GM18909 (cell line): ENCODE measurements around the gene TGFBRAP1.
A peak's percentile ranks its signal among the peaks of the same experiment; 100 is the strongest.

Experiments used
- ATAC-seq: cut with Tn5 transposase; IDR thresholded peaks from one replicate; pipeline ENCODE4 v1.9.1; 2021; ENCODE audit warnings: mild to moderate bottlenecking; ENCODE audit not compliant: unreplicated experiment, poor library complexity

TGFBRAP1 gene, protein sequence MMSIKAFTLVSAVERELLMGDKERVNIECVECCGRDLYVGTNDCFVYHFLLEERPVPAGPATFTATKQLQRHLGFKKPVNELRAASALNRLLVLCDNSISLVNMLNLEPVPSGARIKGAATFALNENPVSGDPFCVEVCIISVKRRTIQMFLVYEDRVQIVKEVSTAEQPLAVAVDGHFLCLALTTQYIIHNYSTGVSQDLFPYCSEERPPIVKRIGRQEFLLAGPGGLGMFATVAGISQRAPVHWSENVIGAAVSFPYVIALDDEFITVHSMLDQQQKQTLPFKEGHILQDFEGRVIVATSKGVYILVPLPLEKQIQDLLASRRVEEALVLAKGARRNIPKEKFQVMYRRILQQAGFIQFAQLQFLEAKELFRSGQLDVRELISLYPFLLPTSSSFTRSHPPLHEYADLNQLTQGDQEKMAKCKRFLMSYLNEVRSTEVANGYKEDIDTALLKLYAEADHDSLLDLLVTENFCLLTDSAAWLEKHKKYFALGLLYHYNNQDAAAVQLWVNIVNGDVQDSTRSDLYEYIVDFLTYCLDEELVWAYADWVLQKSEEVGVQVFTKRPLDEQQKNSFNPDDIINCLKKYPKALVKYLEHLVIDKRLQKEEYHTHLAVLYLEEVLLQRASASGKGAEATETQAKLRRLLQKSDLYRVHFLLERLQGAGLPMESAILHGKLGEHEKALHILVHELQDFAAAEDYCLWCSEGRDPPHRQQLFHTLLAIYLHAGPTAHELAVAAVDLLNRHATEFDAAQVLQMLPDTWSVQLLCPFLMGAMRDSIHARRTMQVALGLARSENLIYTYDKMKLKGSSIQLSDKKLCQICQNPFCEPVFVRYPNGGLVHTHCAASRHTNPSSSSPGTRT

DNA sequence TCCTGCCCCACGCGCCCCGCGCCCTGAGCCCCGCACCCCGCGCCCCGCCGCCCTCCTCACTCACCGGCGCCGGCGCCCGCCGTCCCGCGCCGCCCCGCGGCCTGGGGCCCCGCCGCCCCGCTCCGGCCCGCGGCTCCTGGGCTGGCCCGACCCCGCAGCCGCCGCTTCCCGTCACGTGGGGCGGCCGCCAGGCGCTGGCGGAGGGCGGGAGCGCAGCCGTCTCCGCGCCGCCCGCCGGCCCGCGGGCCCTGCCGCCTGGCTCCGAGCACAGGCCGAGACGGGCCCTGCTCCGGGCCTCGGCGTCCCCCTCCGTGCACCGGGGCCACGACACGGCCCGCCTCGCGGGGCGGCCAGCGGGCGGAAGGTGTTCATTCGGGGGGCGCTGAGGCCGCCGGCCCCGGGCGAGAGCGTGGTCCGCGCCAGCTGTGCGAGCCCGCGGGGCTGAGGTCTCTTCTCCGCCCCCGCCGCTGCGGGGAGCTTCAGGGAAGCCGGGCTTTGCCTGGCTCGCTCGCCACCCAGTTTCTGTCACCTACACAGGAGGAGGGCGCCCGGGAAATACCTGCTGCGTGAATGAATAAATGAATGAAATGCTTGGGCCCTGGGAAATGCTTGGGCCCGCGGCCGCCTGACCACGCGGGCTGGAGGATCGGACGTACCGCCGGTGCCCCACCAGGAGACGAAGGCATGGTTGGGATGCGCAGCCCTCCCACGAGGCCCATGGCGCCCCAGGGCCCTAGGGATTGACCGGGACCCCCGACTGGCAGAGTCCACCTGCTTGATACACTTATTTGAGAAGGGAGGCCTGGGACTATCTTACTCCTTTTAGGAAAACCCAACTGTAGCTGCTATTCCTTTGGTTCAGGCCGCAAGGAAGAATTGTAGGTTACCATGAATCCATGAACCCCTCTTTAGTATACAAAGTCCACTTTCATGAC, at the start of gene TGFBRAP1:
TGFBRAP1 (minus strand) TSS at position 175 of the 935 bp plus-strand sequence. CDS start 21,434 bp downstream, outside the sequence.
- ATAC-seq: peak; percentile 82

DNA sequence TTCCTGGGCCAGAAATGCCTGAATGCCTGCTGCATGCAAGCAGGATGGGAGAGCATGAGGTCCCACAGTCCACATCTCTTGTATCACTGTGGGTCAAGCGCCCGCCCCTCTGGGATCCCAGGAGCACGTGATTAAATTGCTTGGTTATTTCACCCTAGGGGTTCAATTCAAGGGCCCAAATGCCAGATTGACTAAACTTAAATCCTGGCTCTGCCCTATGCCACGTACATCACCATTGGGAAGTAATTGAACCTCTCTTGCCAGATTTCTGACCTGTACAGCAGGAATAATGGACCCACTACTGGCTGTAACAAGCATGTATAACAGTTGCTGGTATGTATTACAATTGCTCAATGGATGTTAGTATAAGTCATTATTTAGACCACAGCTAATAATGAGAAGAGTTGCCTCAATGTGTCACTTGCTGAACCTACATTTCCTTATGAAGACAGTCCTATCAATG, 49.4 kb upstream of the TGFBRAP1 start:
- ATAC-seq: no peak

DNA sequence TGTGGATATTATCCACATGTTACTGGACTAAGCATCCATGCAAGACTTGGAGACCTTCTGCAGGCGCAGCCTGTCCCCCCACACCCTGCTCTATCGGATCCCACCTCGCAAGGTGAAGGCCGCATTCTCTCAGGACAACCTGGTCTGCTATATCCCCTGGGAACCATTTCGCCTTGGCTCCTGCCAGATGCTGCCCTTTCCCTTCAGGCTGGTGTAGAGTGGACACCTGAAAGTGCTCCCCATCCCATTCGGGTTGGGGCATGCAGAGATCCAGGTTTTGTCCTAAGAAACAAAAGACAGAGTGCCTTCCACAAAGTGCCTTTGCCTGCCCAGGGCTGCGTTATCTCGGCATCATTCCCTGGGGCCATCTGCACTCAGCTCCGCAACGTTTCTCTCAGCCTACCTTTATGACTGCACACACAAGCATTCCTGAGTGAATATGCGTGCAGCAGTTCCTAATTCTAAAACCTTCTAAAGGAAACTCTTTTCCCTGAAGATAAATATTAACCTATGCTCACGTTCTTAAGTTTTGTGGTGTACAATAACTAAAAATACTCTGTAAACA, 48.8 kb upstream of the TGFBRAP1 start:
- no peak for ATAC-seq

DNA sequence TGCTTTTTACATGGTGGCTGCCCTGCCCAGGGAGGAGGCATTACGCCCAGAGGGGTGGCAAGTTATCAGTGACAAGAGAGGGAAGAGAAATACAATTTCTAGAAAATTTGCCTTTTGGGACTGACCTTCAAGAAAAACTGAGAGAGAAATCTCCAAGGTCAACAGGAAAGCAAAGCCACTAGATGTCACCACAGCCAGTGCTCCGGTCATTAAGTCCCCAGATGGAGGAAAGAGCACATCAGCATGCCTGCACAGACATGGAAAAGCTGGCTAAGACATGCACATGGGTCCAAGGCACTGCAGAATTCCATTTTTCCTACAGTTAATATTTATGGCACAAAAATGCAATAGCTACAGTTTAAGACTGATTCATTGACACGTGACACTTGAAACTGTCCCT, 48.3 kb upstream of the TGFBRAP1 start:
- no peak for ATAC-seq

DNA sequence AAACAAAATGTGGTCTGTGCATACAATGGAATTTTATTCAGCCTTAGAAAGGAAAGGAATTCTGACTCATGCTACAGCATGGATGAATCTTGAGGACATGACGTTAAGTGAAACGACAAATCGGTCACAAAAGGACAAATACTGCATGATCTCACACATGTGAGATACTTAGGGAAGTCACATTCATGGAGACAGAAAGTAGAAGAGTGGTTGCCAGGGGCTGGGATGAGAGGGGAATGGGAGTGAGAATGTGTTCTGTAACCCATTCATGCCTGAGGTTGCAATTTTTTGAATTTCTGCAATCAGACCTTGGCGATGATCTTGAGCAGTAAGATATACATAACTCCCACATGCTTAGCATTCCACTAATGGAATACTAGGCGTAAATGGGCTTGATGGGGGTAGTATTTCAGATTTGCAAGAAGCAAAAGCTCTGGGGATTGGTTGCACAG, 47.3 kb upstream of the TGFBRAP1 start:
- no peak for ATAC-seq

DNA sequence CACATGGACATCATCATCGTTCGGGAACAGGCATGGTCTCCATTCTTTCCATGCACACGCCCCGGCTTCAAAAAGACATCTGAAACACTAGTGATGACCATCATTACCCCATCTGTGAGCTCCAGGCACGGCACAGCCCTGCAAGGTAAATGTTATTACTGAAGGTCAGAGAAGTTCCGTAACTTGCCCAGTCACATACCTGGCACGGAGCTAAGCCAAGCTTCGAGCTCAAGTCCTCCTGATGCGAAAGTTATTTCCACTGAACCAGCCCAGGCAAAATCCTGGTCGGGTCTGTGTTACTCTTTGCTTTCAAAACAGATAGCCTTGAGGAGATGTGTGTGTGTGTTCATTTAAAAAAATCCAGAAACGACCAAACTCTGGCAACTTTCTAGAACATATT, 46.5 kb upstream of the TGFBRAP1 start:
- no peak for ATAC-seq

DNA sequence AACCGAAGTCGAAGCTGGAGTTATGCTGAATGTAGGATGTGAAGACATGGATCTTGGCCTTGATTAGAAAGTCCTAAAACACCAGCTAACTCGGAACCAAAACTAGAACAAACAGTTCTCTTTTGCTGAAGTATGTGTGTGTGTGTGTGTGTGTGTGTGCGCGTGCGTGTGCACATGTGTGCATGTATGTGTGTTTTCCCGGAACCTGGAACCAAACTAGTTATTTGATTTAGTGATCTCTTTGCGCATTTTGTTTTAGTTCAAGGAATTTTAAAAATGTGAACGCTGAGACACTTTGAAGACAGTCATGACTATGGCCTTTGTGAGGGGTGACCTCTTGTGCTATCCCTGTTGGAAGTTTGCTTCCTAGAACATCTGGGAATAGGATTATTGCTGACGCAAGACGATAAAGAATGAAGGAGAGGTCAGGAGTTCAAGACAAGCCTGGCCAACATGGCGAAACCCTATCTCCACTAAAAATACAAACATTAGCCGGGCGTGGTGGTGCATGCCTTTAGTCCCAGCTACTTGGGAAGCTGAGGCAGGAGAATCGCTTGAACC, 45.5 kb upstream of the TGFBRAP1 start:
- ATAC-seq: no peak

DNA sequence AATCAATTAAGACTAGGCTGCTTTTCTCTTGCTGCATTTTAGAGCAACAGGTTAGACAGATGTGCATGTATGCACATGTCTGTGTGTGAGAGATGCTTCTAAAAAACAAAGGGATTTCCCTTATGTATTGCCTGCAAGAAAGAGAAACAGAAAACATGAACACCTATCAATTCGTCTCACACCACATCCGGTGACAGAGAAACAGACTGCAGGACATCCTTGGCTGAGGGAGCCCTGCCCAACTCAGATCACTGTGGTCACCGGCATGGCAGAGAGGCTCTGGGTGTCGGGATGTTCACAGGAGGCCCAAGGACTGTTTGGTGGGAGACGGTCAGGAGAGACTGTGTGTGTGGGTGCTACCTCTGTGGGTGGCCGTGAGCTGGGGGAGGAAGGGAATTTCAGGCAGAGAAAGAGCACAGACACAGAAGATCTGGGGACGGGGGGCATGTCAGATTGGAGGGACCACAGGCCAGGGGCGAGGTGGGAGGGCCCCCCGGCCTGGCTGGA, 44.4 kb upstream of the TGFBRAP1 start:
- peak; percentile 89 for ATAC-seq

DNA sequence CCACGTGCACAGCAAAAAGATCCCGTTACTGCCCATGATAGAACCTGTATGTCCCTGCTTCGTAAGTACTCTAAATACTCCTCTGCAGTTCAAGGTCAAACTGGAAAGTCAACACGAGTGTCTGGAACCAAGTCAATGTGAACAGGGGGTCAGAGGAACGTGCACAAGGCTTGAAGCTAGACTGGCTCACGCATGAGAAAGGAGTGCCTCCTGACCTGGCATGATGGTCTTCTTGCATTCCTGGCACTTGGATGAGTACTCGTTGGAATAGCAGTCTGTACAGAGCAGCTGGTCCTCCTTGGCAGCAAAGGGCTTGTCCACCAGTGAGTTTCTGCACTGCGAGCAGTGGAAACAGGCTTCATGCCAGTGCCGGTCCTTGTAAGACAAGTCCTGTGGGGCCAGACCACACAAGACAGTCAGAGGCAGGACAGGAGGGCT, 43.8 kb upstream of the TGFBRAP1 start:
- peak; percentile 12 for ATAC-seq

DNA sequence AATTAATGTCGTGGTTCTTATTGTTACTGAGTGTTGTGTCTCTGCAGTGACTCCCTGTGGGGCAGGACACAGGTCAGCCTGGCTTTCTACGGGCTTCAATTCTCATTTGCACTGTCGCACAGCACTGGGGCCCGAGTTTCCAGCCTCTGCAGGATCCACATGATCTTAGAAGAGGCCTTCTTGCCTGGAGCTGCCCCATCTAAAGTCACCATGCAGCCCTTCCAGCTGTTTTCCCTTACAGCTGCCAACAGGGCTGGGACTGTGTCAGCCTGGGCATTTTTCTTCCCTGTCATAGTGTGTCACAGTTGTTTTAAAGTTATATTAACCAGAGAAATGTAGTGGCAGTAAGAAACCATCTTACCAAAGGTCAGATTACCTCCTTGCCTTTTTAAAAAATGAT, 42.3 kb upstream of the TGFBRAP1 start:
- no peak for ATAC-seq

DNA sequence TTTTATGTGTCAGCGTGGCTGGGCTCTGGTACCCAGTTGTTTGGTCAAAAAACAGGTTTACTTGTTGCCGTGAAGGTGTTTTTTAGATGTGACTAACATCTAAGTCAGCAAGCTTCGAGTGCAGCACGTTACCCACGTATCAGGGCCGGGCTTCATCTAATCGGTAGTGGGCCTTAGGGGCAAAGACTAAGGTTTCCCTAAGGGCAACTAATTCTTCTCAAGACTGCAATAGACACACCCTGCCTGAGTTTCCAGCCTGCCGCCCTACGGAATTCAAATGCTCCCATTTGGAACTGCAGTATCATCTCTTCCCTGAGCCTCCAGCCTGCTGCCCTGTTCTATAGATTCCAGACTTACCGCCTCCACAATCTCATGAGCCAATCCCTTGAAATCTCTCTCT, 41.6 kb upstream of the TGFBRAP1 start:
- no peak for ATAC-seq

DNA sequence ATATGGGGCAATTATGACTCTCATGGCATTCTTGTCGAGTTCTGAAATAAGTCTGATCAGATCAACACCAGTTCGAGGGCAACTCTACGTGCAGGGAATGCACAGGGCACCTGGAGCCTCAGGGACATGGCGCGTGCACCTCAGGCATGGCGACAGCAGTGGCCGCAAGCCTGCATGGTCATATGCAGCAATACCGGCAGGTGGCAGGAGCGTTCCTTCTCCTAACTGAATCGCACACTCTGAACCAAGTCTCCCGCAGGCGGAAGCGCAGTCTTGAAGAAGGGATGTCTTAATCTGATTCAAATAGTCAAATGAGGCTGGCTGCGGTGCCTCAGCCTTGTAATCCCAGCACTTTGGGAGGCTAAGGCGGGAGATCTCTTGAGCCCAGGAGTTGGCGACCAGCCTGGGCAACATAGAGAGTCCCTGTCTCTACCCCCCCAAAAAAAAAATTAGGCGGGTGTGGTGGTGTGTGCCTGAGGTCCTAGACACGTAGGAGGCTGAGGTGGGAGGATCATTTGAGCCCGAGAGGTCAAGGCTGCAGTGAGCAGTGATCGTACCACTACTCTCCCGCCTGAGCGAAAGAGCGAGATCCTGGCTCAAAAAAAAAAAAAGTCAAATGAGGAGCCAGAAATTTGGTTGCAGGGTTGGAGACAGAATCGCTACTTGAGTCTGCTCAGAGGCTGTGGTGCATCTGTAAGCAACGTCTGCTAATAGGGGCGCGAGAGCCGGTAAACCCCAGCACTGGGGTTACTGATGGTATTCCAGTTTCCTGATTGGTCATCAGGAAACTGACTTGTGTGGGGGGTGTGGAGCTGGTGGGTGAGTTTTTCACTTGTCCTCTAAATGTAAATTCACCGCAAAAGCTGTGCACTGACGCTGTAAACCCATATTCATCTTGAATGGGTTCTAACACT, 40.5 kb upstream of the TGFBRAP1 start:
- ATAC-seq: peak; percentile 91

DNA sequence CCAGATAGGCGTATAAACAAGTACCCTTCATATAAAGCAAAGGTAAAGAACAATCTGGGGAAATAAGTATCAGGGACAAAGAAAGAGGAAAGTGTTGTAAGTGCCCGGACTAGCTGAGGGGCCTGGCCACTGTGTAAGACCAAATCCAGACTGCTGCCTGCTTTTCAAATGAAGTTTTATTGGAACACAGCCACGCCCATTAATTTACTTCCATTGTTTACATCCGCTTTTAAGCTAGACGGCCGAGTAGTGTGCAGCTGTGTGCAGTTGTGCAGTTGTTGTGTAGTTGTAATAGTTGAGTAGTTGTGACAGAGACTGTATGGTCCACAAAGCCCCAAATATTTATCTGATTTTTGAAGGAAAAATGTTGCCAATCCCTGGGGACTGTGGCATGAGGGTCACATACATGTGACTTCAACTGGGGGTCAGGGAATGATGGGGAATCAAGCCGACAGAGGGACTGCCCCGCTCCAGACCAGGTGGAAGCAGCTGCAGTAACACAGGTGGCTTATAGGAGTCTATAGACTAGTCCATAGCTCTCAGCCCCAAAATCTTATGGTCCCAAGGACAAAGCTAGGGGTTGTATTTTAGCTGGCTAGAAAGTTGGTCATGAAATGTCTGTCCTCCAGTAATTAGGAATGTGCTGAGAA, 39.3 kb upstream of the TGFBRAP1 start:
- ATAC-seq: no peak

DNA sequence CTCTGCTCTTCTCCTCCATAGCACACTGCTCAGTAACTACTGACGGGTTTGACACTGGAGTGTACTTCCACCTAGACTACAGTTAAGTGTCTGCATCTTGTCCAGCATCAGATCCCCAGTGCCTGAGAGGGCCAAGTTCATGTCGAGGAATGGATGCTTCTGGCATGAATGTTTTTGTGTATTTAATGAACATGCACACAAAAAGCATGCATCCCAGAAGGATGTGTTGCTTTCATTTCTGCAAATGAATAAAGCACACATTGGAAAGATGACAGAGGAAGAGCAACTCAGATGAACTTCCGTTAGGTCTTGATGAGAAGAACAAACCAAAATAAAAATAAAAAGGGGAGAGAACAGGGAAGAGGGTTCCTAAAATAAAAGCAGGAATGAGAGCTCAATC, 35.7 kb upstream of the TGFBRAP1 start:
- ATAC-seq: no peak

DNA sequence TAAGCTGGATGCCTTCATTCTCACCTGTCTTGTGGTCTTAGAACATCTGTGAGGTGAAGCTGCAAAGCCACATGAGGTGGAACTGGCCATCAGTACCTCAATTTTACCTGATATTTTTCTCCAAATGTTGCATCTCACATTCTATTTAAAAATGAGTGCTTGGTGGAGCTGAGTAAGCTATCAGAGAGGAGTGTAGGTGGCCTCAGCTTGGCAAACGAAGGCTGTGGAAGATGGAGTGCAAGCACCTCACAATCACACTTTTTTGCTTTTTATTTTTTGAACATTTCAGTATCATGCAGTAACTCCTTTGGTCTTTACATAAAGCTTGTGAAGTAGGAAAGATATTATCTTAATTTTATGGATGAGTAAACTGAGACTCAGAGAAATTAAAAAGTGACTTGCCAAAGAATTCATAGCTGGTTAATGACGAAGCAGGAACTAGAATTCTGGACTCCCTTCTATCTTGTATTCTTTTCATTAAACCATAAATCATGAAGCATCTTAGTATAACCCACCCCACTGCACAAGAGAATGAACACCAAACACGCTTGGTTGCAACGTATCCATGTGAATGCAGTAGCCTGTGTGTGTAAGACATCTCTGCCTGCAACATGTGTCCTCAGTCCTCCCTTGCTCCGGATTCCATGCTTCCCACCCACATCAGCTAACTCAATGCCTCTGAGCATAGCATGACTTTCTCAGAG, 35.1 kb upstream of the TGFBRAP1 start:
- ATAC-seq: no peak

DNA sequence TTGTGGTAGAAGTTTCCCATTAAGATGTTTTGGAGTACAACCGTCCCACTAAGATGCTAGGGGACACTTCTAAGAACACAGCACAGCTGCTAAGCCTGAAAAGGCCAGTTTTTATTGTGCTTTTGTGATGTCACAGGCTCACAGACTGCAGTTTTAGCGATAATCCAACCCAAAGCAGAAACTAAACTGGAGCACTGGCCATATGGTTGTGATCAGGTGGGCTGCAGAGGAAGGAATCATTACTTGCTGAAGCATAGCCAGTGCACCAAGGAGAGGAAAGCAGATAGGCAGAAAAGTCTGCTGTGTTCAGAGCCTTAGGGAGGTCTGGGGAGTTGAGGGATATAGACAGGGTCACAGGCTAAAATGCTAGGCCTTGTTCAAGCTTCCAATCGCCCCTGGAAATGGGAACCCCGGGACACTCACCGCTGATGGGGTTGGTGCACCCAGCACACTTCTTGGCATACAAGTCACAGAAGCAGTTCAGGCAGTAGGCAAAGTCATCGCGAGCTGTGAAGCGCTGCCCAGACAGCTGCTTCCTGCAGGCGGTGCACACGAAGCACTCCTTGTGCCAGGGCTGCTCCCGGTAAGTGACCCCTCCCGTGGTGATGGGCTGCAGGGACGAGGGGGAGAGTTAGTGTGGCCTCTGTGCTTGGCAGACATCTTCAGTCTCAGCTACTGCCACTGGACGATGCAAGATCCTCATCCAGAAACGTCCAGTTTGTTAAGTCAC, 33.5 kb upstream of the TGFBRAP1 start:
- ATAC-seq: no peak
